Endothelial cell (in vitro differentiated cells): ENCODE data around the gene IGFN1. TPM values are rescaled to one million over a fixed set of nuclear protein-coding genes. Genes with fewer than 3 reads are reported as not detected.

ENCODE experiments used
- DNase-seq: peaks from one replicate; pipeline ENCODE4 v3.0.0; 2021; ENCODE audit warnings: low spot score
- H3K27ac Mint-ChIP-seq: one replicate; pipeline ENCODE4 v1.8.0; 2021; ENCODE audit warnings: mixed read lengths, inconsistent platforms; ENCODE audit not compliant: unreplicated experiment
- H3K27me3 Mint-ChIP-seq: one replicate; pipeline ENCODE4 v1.8.0; 2021; ENCODE audit warnings: mild to moderate bottlenecking, moderate library complexity, mixed read lengths, inconsistent platforms; ENCODE audit not compliant: unreplicated experiment
- H3K36me3 Mint-ChIP-seq: one replicate; pipeline ENCODE4 v1.8.0; 2021; ENCODE audit warnings: mild to moderate bottlenecking, low read depth, mixed read lengths, inconsistent platforms; ENCODE audit not compliant: unreplicated experiment
- H3K4me1 Mint-ChIP-seq: one replicate; pipeline ENCODE4 v1.8.0; 2021; ENCODE audit warnings: mild to moderate bottlenecking, mixed read lengths, inconsistent platforms; ENCODE audit not compliant: unreplicated experiment
- H3K4me3 Mint-ChIP-seq: one replicate; pipeline ENCODE4 v1.8.0; 2021; ENCODE audit warnings: mild to moderate bottlenecking, mixed read lengths, inconsistent platforms; ENCODE audit not compliant: unreplicated experiment
- H3K9me3 Mint-ChIP-seq: one replicate; pipeline ENCODE4 v1.8.0; 2021; ENCODE audit warnings: mixed read lengths, inconsistent platforms; ENCODE audit not compliant: unreplicated experiment
- CTCF ChIP-seq: fragments of 200-600 bp; sonication (generic); IDR thresholded peaks from one replicate; pipeline ENCODE4 v1.5.0; 2021; ENCODE audit warnings: antibody characterized with exemption; ENCODE audit not compliant: unreplicated experiment
- total RNA-seq: library from RNA; stranded (reverse); fragmentation: NEBNext Ultra II Directional; extraction: Animal tissue kit (Norgen Biotek cat#: 25700); gene quantifications from one replicate; pipeline ENCODE4 v1.2.1, GENCODE V29; 2021; ENCODE audit not compliant: unreplicated experiment

The IGFN1 gene
- total RNA-seq, 1 donor from 2014 or later, result not detected

- Mint-ChIP-seq H3K36me3 (peaks cover 69% of the 10 kb centered on the region), H3K4me1 (peaks cover 2% of the 10 kb centered on the region), H3K27ac (no peak overlapping the region), H3K27me3 (peaks cover 9% of the 10 kb centered on the region), H3K4me3 (no peak overlapping the region), H3K9me3 (no peaks in the 10 kb centered on the region)
- TF ChIP-seq CTCF, result no peak
- DNase-seq, result no peak
These were observed 44.8 kb upstream of the IGFN1 start for GRCh38 chr1:201145816-201146215.

- Mint-ChIP-seq H3K36me3 (peaks cover 65% of the 10 kb centered on the region), H3K4me1 (no peaks in the 10 kb centered on the region), H3K27ac (no peak overlapping the region), H3K9me3 (no peaks in the 10 kb centered on the region), H3K4me3 (peak overlapping the region; percentile 48), H3K27me3 (peaks cover 8% of the 10 kb centered on the region)
- TF ChIP-seq CTCF, result no peak
- DNase-seq, result no peak
These were observed 43.8 kb upstream of the IGFN1 start for GRCh38 chr1:201146626-201147390.

GRCh38 chr1:201147396-201148015, 43.1 kb upstream of the IGFN1 start:
- H3K27ac Mint-ChIP-seq, result no peak overlapping the region

GRCh38 chr1:201149400-201149799, 41.2 kb upstream of the IGFN1 start:
- Mint-ChIP-seq H3K4me3 (no peak overlapping the region), H3K9me3 (no peaks in the 10 kb centered on the region), H3K36me3 (peaks cover 44% of the 10 kb centered on the region), H3K27me3 (peaks cover 5% of the 10 kb centered on the region), H3K27ac (no peak overlapping the region), H3K4me1 (peaks cover 3% of the 10 kb centered on the region)
- no peak for DNase-seq
- peak; percentile 32 for TF ChIP-seq CTCF

More at GRCh38 chr1:201147396-201148015, 43.1 kb upstream of the IGFN1 start:
- Mint-ChIP-seq H3K4me1 (peaks cover 1% of the 10 kb centered on the region), H3K27me3 (peaks cover 8% of the 10 kb centered on the region), H3K9me3 (no peaks in the 10 kb centered on the region), H3K36me3 (peaks cover 62% of the 10 kb centered on the region), H3K4me3 (peak overlapping the region; percentile 48)
- TF ChIP-seq CTCF, result no peak
- DNase-seq, result no peak
